IMR-90 (cell line): ENCODE measurements around the gene RNF40. TPM values are rescaled to one million over a fixed set of nuclear protein-coding genes. Genes with fewer than 3 reads are reported as not detected.

Experiments
- ATAC-seq: fragments of 200-7000 bp; cut with Tn5 transposase; 2 replicates; pipeline ENCODE4 v1.9.1; 2020; ENCODE audit warnings: low read depth, mild to moderate bottlenecking, moderate library complexity
- BruUV-seq: library from RNA; stranded (reverse); fragments of 400-500 nt; replicated peaks from 2 replicates; lab custom pipeline; 2021; lab: Mats Ljungman, UMichigan
- CTCF ChIA-PET: fragments of 300-600 bp; formaldehyde crosslinking; extraction: SDS; loops from one replicate; lab custom pipeline; 2021; ENCODE audit warnings: antibody characterized with exemption; lab: Yijun Ruan, JAX
- POLR2A ChIA-PET: fragments of 300-600 bp; sonication (Branson Sonifier 250); formaldehyde crosslinking; loops from one replicate; lab custom pipeline; 2022; ENCODE audit warnings: antibody characterized with exemption; ENCODE audit not compliant: unreplicated experiment; lab: Charles Lee
- DNase-seq: peaks from one replicate; pipeline ENCODE4 v3.0.0; 2013
- H2AFZ ChIP-seq: replicated peaks from 2 replicates; pipeline ENCODE3; 2013; ENCODE audit warnings: low read length, mild to moderate bottlenecking; ENCODE audit not compliant: poor library complexity
- H2AK5ac ChIP-seq: 2 replicates; pipeline ENCODE4 v1.6.1; 2013; ENCODE audit warnings: low read depth, low read length, inconsistent platforms
- H2AK9ac ChIP-seq: replicated peaks from 2 replicates; pipeline ENCODE3; 2013; ENCODE audit warnings: mild to moderate bottlenecking, low read depth, low read length, moderate library complexity; ENCODE audit not compliant: poor library complexity
- H2BK120ac ChIP-seq: 2 replicates; pipeline ENCODE4 v1.6.1; 2013; ENCODE audit warnings: low read depth, low read length, inconsistent platforms
- H2BK15ac ChIP-seq: 3 replicates; pipeline ENCODE4 v1.6.1; 2013; ENCODE audit warnings: low read depth, low read length, inconsistent platforms
- H2BK20ac ChIP-seq: 2 replicates; pipeline ENCODE4 v1.6.1; 2013; ENCODE audit warnings: low read depth, mild to moderate bottlenecking, inconsistent platforms, low read length, moderate library complexity
- H2BK5ac ChIP-seq: 2 replicates; pipeline ENCODE4 v1.6.1; 2013; ENCODE audit warnings: mild to moderate bottlenecking, low read depth, low read length, inconsistent platforms; ENCODE audit not compliant: poor library complexity, severe bottlenecking
- H3K14ac ChIP-seq: replicated peaks from 2 replicates; pipeline ENCODE4 v1.6.1; 2013; ENCODE audit warnings: low read depth, low read length, inconsistent platforms
- H3K18ac ChIP-seq: 2 replicates; pipeline ENCODE4 v1.6.1; 2013; ENCODE audit warnings: low read depth, low read length, control low read depth
- H3K23ac ChIP-seq: 2 replicates; pipeline ENCODE4 v1.6.1; 2013; ENCODE audit warnings: low read depth, low read length, inconsistent platforms
- H3K27ac ChIP-seq: 2 replicates; pipeline ENCODE4 v1.5.1; 2013; ENCODE audit warnings: mild to moderate bottlenecking, control low read depth, low read length; ENCODE audit not compliant: insufficient read depth
- H3K27me3 ChIP-seq: 2 replicates; pipeline ENCODE4 v1.6.1; 2013; ENCODE audit warnings: low read length; ENCODE audit not compliant: control insufficient read depth, insufficient read depth
- H3K36me3 ChIP-seq: 2 replicates; pipeline ENCODE4 v1.6.1; 2013; ENCODE audit warnings: low read length, mixed read lengths; ENCODE audit not compliant: control insufficient read depth, insufficient read depth
- H3K4ac ChIP-seq: 2 replicates; pipeline ENCODE4 v1.6.1; 2013; ENCODE audit warnings: low read depth, low read length, inconsistent platforms
- H3K4me1 ChIP-seq: 2 replicates; pipeline ENCODE4 v1.6.1; 2013; ENCODE audit warnings: low read length, mixed read lengths; ENCODE audit not compliant: control insufficient read depth, insufficient read depth
- H3K4me2 ChIP-seq: 2 replicates; pipeline ENCODE4 v1.6.1; 2013; ENCODE audit warnings: low read depth, mild to moderate bottlenecking, control low read depth, low read length, moderate library complexity
- H3K4me3 ChIP-seq: 2 replicates; pipeline ENCODE4 v1.5.1; 2013; ENCODE audit warnings: low read depth, mild to moderate bottlenecking, control low read depth, low read length, moderate library complexity; ENCODE audit not compliant: insufficient read depth
- H3K56ac ChIP-seq: 2 replicates; pipeline ENCODE4 v1.6.1; 2013; ENCODE audit warnings: low read length, inconsistent platforms; ENCODE audit not compliant: insufficient read depth; ENCODE audit errors: extremely low read depth
- H3K79me1 ChIP-seq, 2 experiments: 2 replicates each; pipeline ENCODE4 v1.6.1; 2013; ENCODE audit warnings: low read length in 2 of 2, inconsistent platforms in 1 of 2, low read depth in 1 of 2
- H3K9ac ChIP-seq: 2 replicates; pipeline ENCODE4 v1.6.1; 2013; ENCODE audit warnings: low read depth, low read length, control low read depth
- H3K9me1 ChIP-seq: 2 replicates; pipeline ENCODE4 v1.6.1; 2013; ENCODE audit warnings: low read length, inconsistent platforms; ENCODE audit not compliant: insufficient read depth
- H3K9me3 ChIP-seq: 2 replicates; pipeline ENCODE4 v1.6.1; 2013; ENCODE audit warnings: low read length; ENCODE audit not compliant: control insufficient read depth, insufficient read depth
- H4K20me1 ChIP-seq: 2 replicates; pipeline ENCODE4 v1.6.1; 2013; ENCODE audit warnings: low read length, inconsistent platforms; ENCODE audit not compliant: insufficient read depth
- H4K5ac ChIP-seq: 2 replicates; pipeline ENCODE4 v1.6.1; 2013; ENCODE audit warnings: mild to moderate bottlenecking, low read depth, low read length, control low read depth
- H4K8ac ChIP-seq, 2 experiments: 2 replicates each; pipeline ENCODE4 v1.6.1; 2013; ENCODE audit warnings: low read depth in 2 of 2, low read length in 2 of 2, control low read depth in 1 of 2, inconsistent platforms in 1 of 2
- H4K91ac ChIP-seq: 2 replicates; pipeline ENCODE4 v1.6.1; 2013; ENCODE audit warnings: low read depth, low read length, inconsistent platforms; ENCODE audit not compliant: insufficient read depth
- BHLHE40 ChIP-seq: fragments of 150-350 bp; IDR thresholded peaks from 2 replicates; pipeline ENCODE4 v1.6.1; 2016; ENCODE audit warnings: mild to moderate bottlenecking, low read depth, low read length
- CHD1 ChIP-seq: IDR thresholded peaks from 2 replicates; pipeline ENCODE4 v1.6.1; 2012; ENCODE audit warnings: low read depth, low read length, improper control_type of control experiment
- CTCF ChIP-seq: conservative IDR thresholded peaks from 2 replicates; pipeline ENCODE4 v1.5.1; 2012; ENCODE audit warnings: mild to moderate bottlenecking, low read depth, low read length, improper control_type of control experiment
- ELK1 ChIP-seq: fragments of 150-350 bp; IDR thresholded peaks from 2 replicates; pipeline ENCODE4 v1.6.1; 2016; ENCODE audit warnings: low read depth, mild to moderate bottlenecking, low read length, moderate library complexity, borderline replicate concordance
- MAZ ChIP-seq: IDR thresholded peaks from 2 replicates; pipeline ENCODE4 v1.6.1; 2012; ENCODE audit warnings: low read depth, mild to moderate bottlenecking, low read length, improper control_type of control experiment, moderate library complexity, borderline replicate concordance
- MXI1 ChIP-seq: IDR thresholded peaks from 2 replicates; pipeline ENCODE4 v1.6.1; 2012; ENCODE audit warnings: low read depth, mild to moderate bottlenecking, low read length, moderate library complexity, borderline replicate concordance
- POLR2A ChIP-seq: IDR thresholded peaks from 2 replicates; pipeline ENCODE4 v1.6.1; 2012; ENCODE audit warnings: mild to moderate bottlenecking, low read depth, low read length
- RCOR1 ChIP-seq: IDR thresholded peaks from 2 replicates; pipeline ENCODE4 v1.6.1; 2012; ENCODE audit warnings: mild to moderate bottlenecking, low read length, improper control_type of control experiment; ENCODE audit not compliant: insufficient replicate concordance
- RFX5 ChIP-seq: IDR thresholded peaks from 2 replicates; pipeline ENCODE4 v1.8.0; 2012; ENCODE audit warnings: low read depth, mild to moderate bottlenecking, low read length, moderate library complexity
- SMC3 ChIP-seq: fragments of 150-350 bp; IDR thresholded peaks from 2 replicates; pipeline ENCODE4 v1.6.1; 2016; ENCODE audit warnings: low read depth, mild to moderate bottlenecking, antibody characterized with exemption, low read length, moderate library complexity
- WGBS, 2 experiments: methylation state at CpG; one replicate each; pipeline versions ENCODE4 v1.1.5 to v1.1.7; 2013; ENCODE audit warnings: missing lambda C conversion rate in 2 of 2; ENCODE audit not compliant: insufficient read length in 1 of 2; ENCODE audit errors: extremely low coverage in 2 of 2; 5-methylcytosine and 5-hydroxymethylcytosine counted together
- dilution Hi-C: fragments of 300-500 bp; cut with HindIII; formaldehyde crosslinking; loops from one replicate; pipeline ENCODE4 v1.14.3; 2018; ENCODE audit warnings: low sequenced_read_pairs; ENCODE audit not compliant: unreplicated experiment
- in situ Hi-C: fragments of 300-500 bp; cut with MboI; formaldehyde crosslinking; loops from 3 replicates; pipeline ENCODE4 v1.14.3; 2019; ENCODE audit warnings: low sequenced_read_pairs, inconsistent platforms, mixed read lengths
- intact Hi-C: fragments of 100-400 bp; cut with micrococcal nuclease; formaldehyde crosslinking; loops from 2 replicates; pipeline ENCODE4 v1.10.0; 2022
- polyA plus RNA-seq, 3 experiments: library from polyadenylated mRNA; depleted of rRNA; stranded (reverse); fragments of >200 nt; gene quantifications; 2 replicates each; pipeline ENCODE4 v1.2.3, GENCODE V29; 2012; ENCODE audit warnings: low replicate concordance in 1 of 3
- total RNA-seq: library from RNA; depleted of rRNA; stranded (reverse); fragments of >200 nt; gene quantifications from 2 replicates; pipeline ENCODE4 v1.2.3, GENCODE V29; 2012
- TF ChIP-seq, protein P1 (sequence below): fragments of 150-350 bp; IDR thresholded peaks from 2 replicates; pipeline ENCODE4 v1.6.1; 2017; ENCODE audit warnings: mild to moderate bottlenecking, antibody characterized with exemption, low read length, low read depth

The RNF40 gene
- total and polyA plus RNA-seq, 2 of the 4 experiments (the other 2 are of a cell fraction) = 46.7 to 72.4 TPM

GRCh38 chr16:30743716-30744115 lies 18.4 kb upstream of the RNF40 start:
- Histone ChIP-seq H2AK5ac (no peak overlapping the region), H2BK120ac (no peak overlapping the region), H4K5ac (no peak overlapping the region), H4K8ac (no peak overlapping the region), H2BK15ac (no peak overlapping the region), H3K27me3 (no peaks in the 10 kb centered on the region), H3K9me1 (peaks cover 19% of the 10 kb centered on the region), H4K91ac (no peak overlapping the region), H2AFZ (no peak overlapping the region), H4K20me1 (peaks cover 4% of the 10 kb centered on the region; the same call in 1 of the 2 replicates), H3K4me1 (peaks cover 14% of the 10 kb centered on the region), H2BK20ac (no peak overlapping the region), H3K9ac (no peak overlapping the region), H3K36me3 (peaks cover 23% of the 10 kb centered on the region), H3K23ac (no peak overlapping the region), H3K27ac (no peak overlapping the region), H3K9me3 (no peaks in the 10 kb centered on the region), H3K4me2 (no peak overlapping the region), H3K4me3 (no peak overlapping the region), H3K18ac (no peak overlapping the region), H3K79me1 (peaks cover 12 to 47% of the 10 kb centered on the region in 2 experiments), H3K56ac (no peak overlapping the region), H2BK5ac (no peak overlapping the region), H3K4ac (no peak overlapping the region), H3K14ac (no peak overlapping the region), H2AK9ac (no peak overlapping the region)
- TF ChIP-seq RCOR1 = no peak
- TF ChIP-seq, protein P1, sequence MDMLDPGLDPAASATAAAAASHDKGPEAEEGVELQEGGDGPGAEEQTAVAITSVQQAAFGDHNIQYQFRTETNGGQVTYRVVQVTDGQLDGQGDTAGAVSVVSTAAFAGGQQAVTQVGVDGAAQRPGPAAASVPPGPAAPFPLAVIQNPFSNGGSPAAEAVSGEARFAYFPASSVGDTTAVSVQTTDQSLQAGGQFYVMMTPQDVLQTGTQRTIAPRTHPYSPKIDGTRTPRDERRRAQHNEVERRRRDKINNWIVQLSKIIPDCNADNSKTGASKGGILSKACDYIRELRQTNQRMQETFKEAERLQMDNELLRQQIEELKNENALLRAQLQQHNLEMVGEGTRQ = no peak
- TF ChIP-seq RFX5 = no peak
- no peak for TF ChIP-seq CHD1
- TF ChIP-seq MAZ = no peak
- TF ChIP-seq BHLHE40 = no peak
- TF ChIP-seq MXI1 = no peak
- no peak for TF ChIP-seq POLR2A
- TF ChIP-seq SMC3 = no peak
- no peak for TF ChIP-seq ELK1
- no peak for TF ChIP-seq CTCF
- intact Hi-C loops = no loop called here
- no peak for ATAC-seq
- no TSS peak for BruUV-seq
- WGBS, 2 experiments = 96% methylated on average over 11 of the region's 11 CpGs; no CpG with 5 or more reads in 1 of the 2 experiments
- in situ Hi-C loops = no loop called here
- dilution Hi-C loops = no loop called here
- ChIA-PET CTCF (no interaction called here), POLR2A (no interaction called here)
- no peak for DNase-seq
